DMS 273 (cell line): ENCODE measurements around the gene CASTOR2.
"Not testable (repeated sequence)": the region's sequence is repeated elsewhere in the genome, so short reads cannot be mapped to it uniquely, and the experiment has no call there.

Experiments used
- DNase-seq: peaks from one replicate; lab custom pipeline; 2025; ENCODE audit not compliant: unreplicated experiment; lab: John Stamatoyannopoulos, UW

The CASTOR2 gene

GRCh38 chr7:75049817-75050216 lies 85.3 kb downstream of the CASTOR2 start:
- DNase-seq, result no peak

- peak; percentile 53 for DNase-seq
Observed at GRCh38 chr7:75050501-75050900, 86.0 kb downstream of the CASTOR2 start.

DNA sequence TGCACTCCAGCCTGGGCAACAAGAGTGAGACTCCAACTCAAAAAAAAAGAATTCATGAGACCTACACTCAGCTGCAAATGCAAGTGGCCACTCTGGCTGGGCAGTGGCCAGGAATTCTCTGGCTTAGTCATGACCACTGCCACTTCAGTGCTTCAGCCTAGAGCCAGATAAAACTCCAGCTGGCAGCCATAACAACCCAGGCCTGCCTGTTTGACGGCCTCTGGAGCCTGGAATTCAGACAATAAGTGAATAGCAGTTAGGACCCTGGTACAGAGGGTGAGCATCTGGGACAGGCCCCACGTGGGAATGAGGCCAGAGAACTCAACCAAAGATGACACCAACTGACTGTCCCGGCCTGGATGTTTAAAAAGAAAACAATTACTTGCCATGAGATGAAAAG lies 90.2 kb downstream of the CASTOR2 start:
- peak; percentile 37 for DNase-seq

DNA sequence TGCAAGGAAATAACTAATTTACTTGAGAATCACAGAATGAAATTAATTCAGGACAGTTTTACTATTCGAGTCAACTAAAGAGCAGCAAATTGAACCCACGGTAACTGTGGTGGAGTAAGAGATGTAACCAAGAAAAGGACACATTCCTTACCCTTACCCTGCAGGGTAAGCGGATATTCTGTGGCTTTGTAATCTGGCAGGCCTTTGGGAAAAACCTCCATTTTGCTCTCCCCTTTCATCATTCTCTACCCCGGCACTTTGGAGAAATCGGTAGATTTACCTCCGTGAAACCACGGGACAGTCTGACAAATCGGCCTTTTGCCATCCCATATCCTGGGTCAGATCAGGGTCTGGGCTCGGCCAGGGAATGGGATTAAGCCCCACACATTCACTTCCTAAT lies 90.7 kb downstream of the CASTOR2 start:
- no peak for DNase-seq

GRCh38 chr7:75055830-75056772 lies 91.6 kb downstream of the CASTOR2 start:
- peak; percentile 50 for DNase-seq

DNA sequence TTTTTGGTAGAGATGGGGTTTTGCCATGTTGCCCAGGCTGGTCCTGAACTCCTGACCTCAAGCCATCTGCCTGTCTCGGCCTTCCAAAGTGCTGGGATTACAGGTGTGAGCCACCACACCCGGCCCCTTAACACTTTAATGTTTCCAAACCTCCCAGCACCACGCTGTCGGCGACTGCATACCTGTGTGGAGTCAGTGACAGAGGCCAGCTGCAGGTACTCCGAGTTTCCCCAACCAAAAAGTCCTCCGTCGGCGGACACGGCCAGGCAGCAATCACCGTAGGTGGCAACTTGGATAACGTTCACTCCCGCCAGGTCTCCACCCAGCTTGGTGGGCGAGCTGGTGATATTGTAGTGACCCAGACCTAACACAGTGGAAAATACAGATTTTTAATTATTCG lies 93.9 kb downstream of the CASTOR2 start:
- DNase-seq, result no peak

DNA sequence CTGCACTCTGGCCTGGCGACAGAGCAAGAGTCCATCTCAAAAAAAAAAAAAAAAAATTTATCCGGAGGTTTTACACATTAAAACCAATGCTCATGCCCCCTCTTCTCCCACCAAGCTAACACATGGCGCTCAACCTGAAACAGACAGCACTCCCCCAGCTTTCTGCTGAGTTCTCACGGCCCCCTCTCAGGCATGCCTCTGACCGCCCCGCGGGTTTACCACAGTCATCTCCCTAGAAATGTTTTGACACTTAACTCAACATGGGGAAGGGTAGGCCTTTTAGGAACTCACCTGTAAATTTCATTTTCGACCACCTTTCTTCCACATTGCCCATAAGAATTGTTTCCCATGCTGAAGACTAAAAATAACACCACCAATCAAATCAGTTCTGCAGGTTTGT lies 99.8 kb downstream of the CASTOR2 start:
- DNase-seq, result no peak

GRCh38 chr7:75064801-75065200 lies 100.3 kb downstream of the CASTOR2 start:
- no peak for DNase-seq

GRCh38 chr7:75066521-75066920 lies 102.0 kb downstream of the CASTOR2 start:
- no peak for DNase-seq

- DNase-seq, result no peak
Observed at GRCh38 chr7:75072981-75073283, 108.4 kb downstream of the CASTOR2 start.

GRCh38 chr7:75074262-75074641 lies 109.7 kb downstream of the CASTOR2 start:
- DNase-seq, result not testable (repeated sequence)
